SK-N-MC (cell line): ENCODE results near the gene FOXP3.

Source experiments
- EZH2 ChIP-seq: fragments of 200-600 bp; sonication (generic); IDR thresholded peaks from one replicate; pipeline ENCODE4 v1.6.1; 2017; ENCODE audit warnings: antibody characterized with exemption
- POLR2AphosphoS5 ChIP-seq: IDR thresholded peaks from 2 replicates; pipeline ENCODE4 v1.6.1; 2012; ENCODE audit warnings: mild to moderate bottlenecking, low read depth, low read length, borderline replicate concordance

DNA sequence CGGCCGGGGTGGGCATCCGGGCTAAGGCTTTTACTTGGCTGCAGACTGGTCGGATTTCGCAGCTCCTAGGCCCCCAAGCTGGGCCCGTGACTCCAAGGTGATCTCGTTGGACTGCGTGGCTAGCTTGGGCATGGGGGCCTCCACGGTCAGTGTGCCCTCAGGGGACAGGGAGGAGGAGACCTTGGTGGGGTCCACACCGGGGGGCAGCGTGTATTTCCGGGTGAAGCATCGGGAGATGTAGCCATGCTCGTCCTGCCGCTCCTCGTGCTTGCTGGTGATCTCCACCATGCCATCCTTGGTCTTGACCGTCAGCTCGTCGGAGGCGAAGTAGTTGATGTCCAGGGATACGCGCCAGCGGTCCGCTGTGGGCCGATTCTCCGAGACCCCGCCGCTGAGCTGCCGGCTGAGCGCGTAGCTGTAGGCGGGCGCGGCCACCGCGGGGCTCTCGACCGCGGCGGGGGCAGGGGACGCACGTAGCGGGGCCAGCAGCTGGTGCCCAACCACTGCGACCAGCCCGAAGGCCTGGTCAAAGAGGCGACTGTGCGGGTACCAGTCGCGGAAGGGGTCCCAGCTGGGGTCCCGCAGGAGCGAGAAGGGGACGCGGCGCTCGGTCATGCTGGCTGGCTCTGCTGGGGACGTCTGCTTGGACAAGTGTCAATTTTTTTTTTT, 30.5 kb downstream of the FOXP3 start:
- no peak for TF ChIP-seq EZH2
- no peak for TF ChIP-seq POLR2AphosphoS5
